SJSA1 (cell line): ENCODE measurements around the gene FAM8A1. TPM values are rescaled to one million over a fixed set of nuclear protein-coding genes. Genes with fewer than 3 reads are reported as not detected.
"Not testable (repeated sequence)": the region's sequence is repeated elsewhere in the genome, so short reads cannot be mapped to it uniquely, and the experiment has no call there.

ENCODE experiments used
- DNase-seq, 2 experiments: peaks; one replicate each; pipeline ENCODE4 v3.0.0-alpha.2; 2015 to 2020; ENCODE audit warnings: low spot score in 2 of 2, low read depth in 1 of 2
- H3K27ac ChIP-seq: fragments of 250-450 bp; sonication (Bioruptor Pico); 2 replicates; pipeline ENCODE4 v1.5.1; 2020; ENCODE audit warnings: mild to moderate bottlenecking, moderate library complexity
- H3K27me3 ChIP-seq: fragments of 250-450 bp; sonication (Bioruptor Pico); replicated peaks from 2 replicates; pipeline ENCODE4 v1.5.1; 2020; ENCODE audit warnings: mild to moderate bottlenecking, moderate library complexity
- H3K36me3 ChIP-seq: fragments of 250-450 bp; sonication (Bioruptor Pico); 2 replicates; pipeline ENCODE4 v1.5.1; 2020; ENCODE audit warnings: mild to moderate bottlenecking
- H3K4me1 ChIP-seq: fragments of 250-450 bp; sonication (Bioruptor Pico); replicated peaks from 2 replicates; pipeline ENCODE4 v1.6.1; 2021; ENCODE audit warnings: mild to moderate bottlenecking
- H3K4me3 ChIP-seq: fragments of 250-450 bp; sonication (Bioruptor Pico); 2 replicates; pipeline ENCODE4 v1.5.1; 2020; ENCODE audit warnings: mild to moderate bottlenecking
- H3K9me3 ChIP-seq: fragments of 250-450 bp; sonication (Bioruptor Pico); replicated peaks from 2 replicates; pipeline ENCODE4 v1.5.1; 2020; ENCODE audit warnings: mild to moderate bottlenecking
- total RNA-seq: library from RNA; depleted of rRNA; stranded (reverse); fragments of >200 nt; shearing (Covaris generic); gene quantifications from 2 replicates; pipeline ENCODE4 v1.2.3, GENCODE V29; 2014

Gene FAM8A1
- total RNA-seq, 1 experiment from 2014 or later: 11.0 TPM

- no peaks in the 10 kb centered on the region for H3K27me3 ChIP-seq
- H3K36me3 ChIP-seq: no peaks in the 10 kb centered on the region
- DNase-seq: no peak
- no peak overlapping the region for H3K4me3 ChIP-seq
- no peak overlapping the region for H3K27ac ChIP-seq
- no peaks in the 10 kb centered on the region for H3K9me3 ChIP-seq
- H3K4me1 ChIP-seq: peaks cover 16% of the 10 kb centered on the region
Measured at GRCh38 chr6:17585766-17586490, 14.2 kb upstream of the FAM8A1 start.

GRCh38 chr6:17586623-17587022 lies 13.5 kb upstream of the FAM8A1 start:
- H3K9me3 ChIP-seq, H3K36me3 ChIP-seq, H3K27me3 ChIP-seq, H3K27ac ChIP-seq, DNase-seq, H3K4me3 ChIP-seq: not testable (repeated sequence)
- H3K4me1 ChIP-seq: peaks cover 16% of the 10 kb centered on the region

- H3K4me1 ChIP-seq: peaks cover 16% of the 10 kb centered on the region
- H3K27me3 ChIP-seq: no peaks in the 10 kb centered on the region
- no peaks in the 10 kb centered on the region for H3K9me3 ChIP-seq
- no peaks in the 10 kb centered on the region for H3K36me3 ChIP-seq
- no peak for DNase-seq
- no peak overlapping the region for H3K27ac ChIP-seq
- H3K4me3 ChIP-seq: no peak overlapping the region
Measured at GRCh38 chr6:17588011-17588410, 12.1 kb upstream of the FAM8A1 start.

GRCh38 chr6:17589406-17590096 lies 10.6 kb upstream of the FAM8A1 start:
- H3K4me3 ChIP-seq: no peak overlapping the region
- H3K4me1 ChIP-seq: peaks cover 8% of the 10 kb centered on the region
- no peaks in the 10 kb centered on the region for H3K27me3 ChIP-seq
- H3K27ac ChIP-seq: 0 out of 2 replicates have a peak overlapping the region, but pooled peaks have one; percentile 40
- no peaks in the 10 kb centered on the region for H3K36me3 ChIP-seq
- no peaks in the 10 kb centered on the region for H3K9me3 ChIP-seq
- DNase-seq: peak; percentile 58 to 59

- Histone ChIP-seq H3K27me3 (no peaks in the 10 kb centered on the region), H3K36me3 (no peaks in the 10 kb centered on the region), H3K27ac (no peak overlapping the region), H3K9me3 (no peaks in the 10 kb centered on the region), H3K4me1 (peaks cover 8% of the 10 kb centered on the region), H3K4me3 (no peak overlapping the region)
- DNase-seq: no peak
Measured at GRCh38 chr6:17591287-17591686, 8.8 kb upstream of the FAM8A1 start.

- no peaks in the 10 kb centered on the region for H3K36me3 ChIP-seq
- H3K27ac ChIP-seq: no peak overlapping the region
- no peaks in the 10 kb centered on the region for H3K9me3 ChIP-seq
- H3K27me3 ChIP-seq: no peaks in the 10 kb centered on the region
- DNase-seq: no peak
- H3K4me1 ChIP-seq: peaks cover 8% of the 10 kb centered on the region
- no peak overlapping the region for H3K4me3 ChIP-seq
Measured at GRCh38 chr6:17593246-17593645, 6.9 kb upstream of the FAM8A1 start.

GRCh38 chr6:17596085-17596484 lies 4.0 kb upstream of the FAM8A1 start:
- Histone ChIP-seq H3K4me1 (peaks cover 7% of the 10 kb centered on the region), H3K9me3 (no peaks in the 10 kb centered on the region), H3K27ac (no peak overlapping the region), H3K36me3 (peaks cover 4% of the 10 kb centered on the region; the same call in 1 of the 2 replicates), H3K4me3 (no peak overlapping the region), H3K27me3 (no peaks in the 10 kb centered on the region)
- DNase-seq: no peak

GRCh38 chr6:17600527-17601385 lies 654 bp downstream of the FAM8A1 start:
- DNase-seq: peak; percentile 47 to 49

GRCh38 chr6:17601386-17601703 lies 1.2 kb downstream of the FAM8A1 start:
- H3K4me3 ChIP-seq: peak overlapping the region; percentile 76
- no peaks in the 10 kb centered on the region for H3K27me3 ChIP-seq
- H3K9me3 ChIP-seq: no peaks in the 10 kb centered on the region
- H3K36me3 ChIP-seq: peaks cover 4% of the 10 kb centered on the region; the same call in 1 of the 2 replicates
- H3K4me1 ChIP-seq: peaks cover 10% of the 10 kb centered on the region
- no peak for DNase-seq
- no peak overlapping the region for H3K27ac ChIP-seq

More at GRCh38 chr6:17600527-17601385, 654 bp downstream of the FAM8A1 start:
- Histone ChIP-seq H3K4me3 (peak overlapping the region; percentile 76), H3K36me3 (peaks cover 4% of the 10 kb centered on the region; the same call in 1 of the 2 replicates), H3K27ac (peak overlapping the region; percentile 46), H3K9me3 (no peaks in the 10 kb centered on the region), H3K4me1 (peaks cover 10% of the 10 kb centered on the region), H3K27me3 (no peaks in the 10 kb centered on the region)

- H3K4me1 ChIP-seq: peaks cover 10% of the 10 kb centered on the region
- H3K4me3 ChIP-seq: no peak overlapping the region
- H3K9me3 ChIP-seq: no peaks in the 10 kb centered on the region
- H3K36me3 ChIP-seq: peaks cover 4% of the 10 kb centered on the region; the same call in 1 of the 2 replicates
- H3K27ac ChIP-seq: no peak overlapping the region
- DNase-seq: no peak
- H3K27me3 ChIP-seq: no peaks in the 10 kb centered on the region
Measured at GRCh38 chr6:17602888-17603287, 2.8 kb downstream of the FAM8A1 start.

- no peaks in the 10 kb centered on the region for H3K4me1 ChIP-seq
- H3K36me3 ChIP-seq: peaks cover 8% of the 10 kb centered on the region
- no peaks in the 10 kb centered on the region for H3K27me3 ChIP-seq
- H3K4me3 ChIP-seq: no peak overlapping the region
- H3K9me3 ChIP-seq: no peaks in the 10 kb centered on the region
- DNase-seq: no peak
- no peak overlapping the region for H3K27ac ChIP-seq
Measured at GRCh38 chr6:17606606-17607005, 6.5 kb downstream of the FAM8A1 start.

- Histone ChIP-seq H3K4me1 (no peaks in the 10 kb centered on the region), H3K27ac (no peak overlapping the region), H3K9me3 (no peaks in the 10 kb centered on the region), H3K27me3 (no peaks in the 10 kb centered on the region), H3K36me3 (peaks cover 26% of the 10 kb centered on the region), H3K4me3 (no peak overlapping the region)
- no peak for DNase-seq
Measured at GRCh38 chr6:17610835-17611234, 10.7 kb downstream of the FAM8A1 start.

GRCh38 chr6:17612048-17612447 lies 11.9 kb downstream of the FAM8A1 start:
- no peak for DNase-seq
- no peak overlapping the region for H3K4me3 ChIP-seq
- no peak overlapping the region for H3K27ac ChIP-seq
- H3K36me3 ChIP-seq: peaks cover 38% of the 10 kb centered on the region
- H3K4me1 ChIP-seq: no peaks in the 10 kb centered on the region
- H3K9me3 ChIP-seq: no peaks in the 10 kb centered on the region
- no peaks in the 10 kb centered on the region for H3K27me3 ChIP-seq

GRCh38 chr6:17615794-17616193 lies 15.7 kb downstream of the FAM8A1 start:
- Histone ChIP-seq H3K9me3 (no peaks in the 10 kb centered on the region), H3K27me3 (no peaks in the 10 kb centered on the region), H3K27ac (no peak overlapping the region), H3K4me1 (no peaks in the 10 kb centered on the region), H3K36me3 (peaks cover 63% of the 10 kb centered on the region), H3K4me3 (no peak overlapping the region)
- no peak for DNase-seq
